HCT116 (cell line): ENCODE results near the gene BTBD2. TPM values are rescaled to one million over a fixed set of nuclear protein-coding genes. Genes with fewer than 3 reads are reported as not detected.
A peak's percentile ranks its signal among the peaks of the same experiment; 100 is the strongest.

ENCODE experiments used
- EGR1 ChIP-seq: IDR thresholded peaks from 2 replicates; pipeline ENCODE4 v1.6.1; 2012; ENCODE audit warnings: low read depth
- ELF1 ChIP-seq: IDR thresholded peaks from 2 replicates; pipeline ENCODE4 v1.6.1; 2012; ENCODE audit warnings: low read depth, borderline replicate concordance
- EZH2 ChIP-seq: fragments of 200-600 bp; sonication (generic); IDR thresholded peaks from 2 replicates; pipeline ENCODE4 v1.6.1; 2017; ENCODE audit warnings: antibody characterized with exemption, mixed run types
- EZH2phosphoT487 ChIP-seq: fragments of 200-600 bp; IDR thresholded peaks from 2 replicates; pipeline ENCODE4 v1.6.1; 2018; ENCODE audit warnings: antibody characterized with exemption, borderline replicate concordance
- FOSL1 ChIP-seq: IDR thresholded peaks from 2 replicates; pipeline ENCODE4 v1.6.1; 2012; ENCODE audit warnings: low read depth
- RAD21 ChIP-seq: IDR thresholded peaks from 2 replicates; pipeline ENCODE4 v1.6.1; 2012; ENCODE audit warnings: low read depth, mild to moderate bottlenecking
- SIN3A ChIP-seq: IDR thresholded peaks from 2 replicates; pipeline ENCODE4 v1.6.1; 2012; ENCODE audit warnings: low read depth
- SRF ChIP-seq: IDR thresholded peaks from 2 replicates; pipeline ENCODE4 v1.6.1; 2012; ENCODE audit warnings: low read depth
- TCF7L2 ChIP-seq: IDR thresholded peaks from 2 replicates; pipeline ENCODE4 v1.7.0; 2011; ENCODE audit warnings: borderline replicate concordance, inconsistent platforms; ENCODE audit not compliant: insufficient read depth, insufficient read length; ENCODE audit errors: extremely low read depth
- ZFX ChIP-seq: fragments of 450-650 bp; IDR thresholded peaks from 2 replicates; pipeline ENCODE4 v1.6.1; 2017
- total RNA-seq: library from RNA; stranded (reverse); gene quantifications from one replicate; pipeline ENCODE4 v1.2.1, GENCODE V29; 2021; ENCODE audit not compliant: unreplicated experiment
- TF ChIP-seq, protein P1 (sequence below), 3 experiments: fragments of 200-600 bp in 1 of 3; sonication (generic) in 1 of 3; IDR thresholded peaks in 2 of 3; conservative IDR thresholded peaks in 1 of 3; 2 replicates each; pipeline ENCODE4 v1.5.1; 2012 to 2017; ENCODE audit warnings: low read depth in 2 of 3, low read length in 2 of 3, antibody characterized with exemption in 1 of 3, borderline replicate concordance in 1 of 3, control low read depth in 1 of 3, mild to moderate bottlenecking in 1 of 3, mixed read lengths in 1 of 3, mixed run types in 1 of 3, moderate library complexity in 1 of 3; ENCODE audit not compliant: insufficient read depth in 1 of 3
- TF ChIP-seq, protein P2 (sequence below): IDR thresholded peaks from 2 replicates; pipeline ENCODE4 v1.6.1; 2012
- TF ChIP-seq, protein P3 (sequence below): IDR thresholded peaks from 2 replicates; pipeline ENCODE4 v1.6.1; 2012

BTBD2 gene
- total RNA-seq, 1 experiment from 2014 or later: 112 TPM

DNA sequence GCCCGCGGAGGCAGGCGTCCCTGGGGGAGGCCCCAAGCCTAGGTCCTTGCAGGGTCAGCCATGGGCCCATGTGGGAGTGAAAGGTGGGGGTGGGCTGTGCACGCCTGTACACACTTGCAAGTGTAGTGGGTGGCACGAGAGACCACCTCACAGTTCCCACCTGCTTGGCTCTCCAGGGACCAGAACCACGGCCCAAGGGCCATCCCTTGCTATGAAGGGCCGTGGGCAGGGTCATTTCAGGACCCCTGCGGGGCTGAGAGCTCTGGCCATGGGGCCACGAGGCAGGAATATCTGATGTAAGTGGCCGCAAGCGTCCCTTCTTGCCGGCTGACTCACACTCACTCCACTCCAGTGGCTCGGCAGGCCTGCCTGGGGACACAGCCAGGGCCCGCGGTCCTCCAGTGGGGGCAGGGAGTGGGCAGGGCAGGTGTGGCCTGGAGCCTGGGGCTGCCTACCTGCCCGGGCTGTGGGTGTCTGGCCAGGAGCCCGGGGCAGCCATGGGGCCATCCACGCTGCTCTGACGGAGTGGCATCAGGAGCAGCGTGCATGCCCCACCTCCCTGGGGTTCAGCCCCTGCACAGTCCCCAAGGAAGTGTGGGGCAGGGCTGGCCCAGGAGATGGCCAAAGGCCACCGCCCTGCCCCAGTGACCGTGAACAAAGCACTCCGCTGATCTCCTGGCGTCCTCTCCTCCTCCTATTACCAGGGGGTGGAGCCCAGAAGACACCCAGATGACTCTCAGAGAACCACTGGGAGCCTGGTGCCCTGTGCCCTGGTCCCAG, 44.1 kb upstream of the BTBD2 start (continued):
- TF ChIP-seq, protein P1, sequence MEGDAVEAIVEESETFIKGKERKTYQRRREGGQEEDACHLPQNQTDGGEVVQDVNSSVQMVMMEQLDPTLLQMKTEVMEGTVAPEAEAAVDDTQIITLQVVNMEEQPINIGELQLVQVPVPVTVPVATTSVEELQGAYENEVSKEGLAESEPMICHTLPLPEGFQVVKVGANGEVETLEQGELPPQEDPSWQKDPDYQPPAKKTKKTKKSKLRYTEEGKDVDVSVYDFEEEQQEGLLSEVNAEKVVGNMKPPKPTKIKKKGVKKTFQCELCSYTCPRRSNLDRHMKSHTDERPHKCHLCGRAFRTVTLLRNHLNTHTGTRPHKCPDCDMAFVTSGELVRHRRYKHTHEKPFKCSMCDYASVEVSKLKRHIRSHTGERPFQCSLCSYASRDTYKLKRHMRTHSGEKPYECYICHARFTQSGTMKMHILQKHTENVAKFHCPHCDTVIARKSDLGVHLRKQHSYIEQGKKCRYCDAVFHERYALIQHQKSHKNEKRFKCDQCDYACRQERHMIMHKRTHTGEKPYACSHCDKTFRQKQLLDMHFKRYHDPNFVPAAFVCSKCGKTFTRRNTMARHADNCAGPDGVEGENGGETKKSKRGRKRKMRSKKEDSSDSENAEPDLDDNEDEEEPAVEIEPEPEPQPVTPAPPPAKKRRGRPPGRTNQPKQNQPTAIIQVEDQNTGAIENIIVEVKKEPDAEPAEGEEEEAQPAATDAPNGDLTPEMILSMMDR (IDR thresholded peaks at IDR 0.05 in 2 of 3, conservative IDR thresholded peaks at IDR 0.05 in 1 of 3; ENCODE audit: borderline replicate concordance in 1 of 3, insufficient read depth in 1 of 3, low read depth in 2 of 3, low read length in 2 of 3): no peak
- no peak for TF ChIP-seq EGR1
- no peak for TF ChIP-seq SIN3A
- TF ChIP-seq RAD21: no peak
- peak; percentile 89 for TF ChIP-seq TCF7L2
- TF ChIP-seq EZH2: no peak
- no peak for TF ChIP-seq FOSL1
- TF ChIP-seq ZFX: peak; percentile 34; the same call in 1 of the 2 replicates
- TF ChIP-seq, protein P2, sequence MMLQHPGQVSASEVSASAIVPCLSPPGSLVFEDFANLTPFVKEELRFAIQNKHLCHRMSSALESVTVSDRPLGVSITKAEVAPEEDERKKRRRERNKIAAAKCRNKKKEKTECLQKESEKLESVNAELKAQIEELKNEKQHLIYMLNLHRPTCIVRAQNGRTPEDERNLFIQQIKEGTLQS: no peak
- TF ChIP-seq ELF1: no peak
- no peak for TF ChIP-seq SRF
- TF ChIP-seq, protein P3, sequence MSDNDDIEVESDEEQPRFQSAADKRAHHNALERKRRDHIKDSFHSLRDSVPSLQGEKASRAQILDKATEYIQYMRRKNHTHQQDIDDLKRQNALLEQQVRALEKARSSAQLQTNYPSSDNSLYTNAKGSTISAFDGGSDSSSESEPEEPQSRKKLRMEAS: no peak
- no peak for TF ChIP-seq EZH2phosphoT487
